GM13977 (cell line): ENCODE results near the gene NFIB.
A peak's percentile ranks its signal among the peaks of the same experiment; 100 is the strongest.

ENCODE experiments used
- DNase-seq: peaks from one replicate; pipeline ENCODE4 v3.0.0; 2012; ENCODE audit warnings: low spot score
- in situ Hi-C: fragments of 300-500 bp; cut with MboI; formaldehyde crosslinking; loops from one replicate; pipeline ENCODE4 v1.12.0; 2022; ENCODE audit warnings: low sequenced_read_pairs, low pct_unique_long_range_greater_than_20kb, mixed read lengths, inconsistent platforms; ENCODE audit not compliant: unreplicated experiment
- TF ChIP-seq, protein P1 (sequence below): IDR thresholded peaks from 2 replicates; pipeline ENCODE4 v1.5.1; 2012; ENCODE audit warnings: mild to moderate bottlenecking, control low read depth; ENCODE audit not compliant: insufficient read depth; ENCODE audit errors: extremely low read depth, missing control alignments

NFIB gene

DNA sequence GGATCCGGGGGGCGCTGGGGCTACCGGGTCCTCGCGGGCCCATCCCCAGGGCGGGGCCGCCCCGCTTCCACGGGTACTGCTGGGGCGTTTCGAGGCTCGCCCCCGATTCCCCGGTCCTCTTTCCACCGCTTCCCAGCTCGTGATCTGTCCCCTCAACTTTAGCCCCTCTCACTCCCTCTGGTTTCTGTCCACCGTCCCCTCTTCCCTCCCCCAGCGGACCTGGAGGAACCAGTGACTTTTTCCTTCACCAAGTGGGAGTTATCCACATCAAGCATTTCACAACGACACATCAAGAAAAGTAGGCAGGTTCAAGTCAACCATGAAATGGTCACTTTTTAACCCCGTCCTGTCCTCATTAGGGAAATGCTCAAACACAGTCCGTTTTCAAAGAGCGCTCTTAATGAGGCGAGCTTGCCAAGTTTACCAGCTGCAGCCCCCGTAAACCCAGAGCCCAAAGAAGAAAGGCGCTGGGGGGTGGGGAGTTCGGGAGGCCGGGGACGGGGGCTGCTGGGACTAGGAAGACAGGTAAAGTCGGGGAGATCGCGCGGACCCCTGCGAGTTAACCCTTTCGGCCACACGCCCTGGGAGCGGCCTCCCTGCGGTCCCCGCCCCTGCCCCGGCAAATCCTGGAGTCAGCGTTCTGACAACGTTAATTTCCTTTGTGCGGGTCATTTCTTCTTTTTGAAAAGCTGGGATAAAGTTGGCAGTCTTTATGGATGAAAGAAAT is 2.1 kb upstream of the NFIB start:
- TF ChIP-seq, protein P1, sequence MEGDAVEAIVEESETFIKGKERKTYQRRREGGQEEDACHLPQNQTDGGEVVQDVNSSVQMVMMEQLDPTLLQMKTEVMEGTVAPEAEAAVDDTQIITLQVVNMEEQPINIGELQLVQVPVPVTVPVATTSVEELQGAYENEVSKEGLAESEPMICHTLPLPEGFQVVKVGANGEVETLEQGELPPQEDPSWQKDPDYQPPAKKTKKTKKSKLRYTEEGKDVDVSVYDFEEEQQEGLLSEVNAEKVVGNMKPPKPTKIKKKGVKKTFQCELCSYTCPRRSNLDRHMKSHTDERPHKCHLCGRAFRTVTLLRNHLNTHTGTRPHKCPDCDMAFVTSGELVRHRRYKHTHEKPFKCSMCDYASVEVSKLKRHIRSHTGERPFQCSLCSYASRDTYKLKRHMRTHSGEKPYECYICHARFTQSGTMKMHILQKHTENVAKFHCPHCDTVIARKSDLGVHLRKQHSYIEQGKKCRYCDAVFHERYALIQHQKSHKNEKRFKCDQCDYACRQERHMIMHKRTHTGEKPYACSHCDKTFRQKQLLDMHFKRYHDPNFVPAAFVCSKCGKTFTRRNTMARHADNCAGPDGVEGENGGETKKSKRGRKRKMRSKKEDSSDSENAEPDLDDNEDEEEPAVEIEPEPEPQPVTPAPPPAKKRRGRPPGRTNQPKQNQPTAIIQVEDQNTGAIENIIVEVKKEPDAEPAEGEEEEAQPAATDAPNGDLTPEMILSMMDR: no peak
- peak; percentile 20 for DNase-seq
- in situ Hi-C loops: no loop called here

DNA sequence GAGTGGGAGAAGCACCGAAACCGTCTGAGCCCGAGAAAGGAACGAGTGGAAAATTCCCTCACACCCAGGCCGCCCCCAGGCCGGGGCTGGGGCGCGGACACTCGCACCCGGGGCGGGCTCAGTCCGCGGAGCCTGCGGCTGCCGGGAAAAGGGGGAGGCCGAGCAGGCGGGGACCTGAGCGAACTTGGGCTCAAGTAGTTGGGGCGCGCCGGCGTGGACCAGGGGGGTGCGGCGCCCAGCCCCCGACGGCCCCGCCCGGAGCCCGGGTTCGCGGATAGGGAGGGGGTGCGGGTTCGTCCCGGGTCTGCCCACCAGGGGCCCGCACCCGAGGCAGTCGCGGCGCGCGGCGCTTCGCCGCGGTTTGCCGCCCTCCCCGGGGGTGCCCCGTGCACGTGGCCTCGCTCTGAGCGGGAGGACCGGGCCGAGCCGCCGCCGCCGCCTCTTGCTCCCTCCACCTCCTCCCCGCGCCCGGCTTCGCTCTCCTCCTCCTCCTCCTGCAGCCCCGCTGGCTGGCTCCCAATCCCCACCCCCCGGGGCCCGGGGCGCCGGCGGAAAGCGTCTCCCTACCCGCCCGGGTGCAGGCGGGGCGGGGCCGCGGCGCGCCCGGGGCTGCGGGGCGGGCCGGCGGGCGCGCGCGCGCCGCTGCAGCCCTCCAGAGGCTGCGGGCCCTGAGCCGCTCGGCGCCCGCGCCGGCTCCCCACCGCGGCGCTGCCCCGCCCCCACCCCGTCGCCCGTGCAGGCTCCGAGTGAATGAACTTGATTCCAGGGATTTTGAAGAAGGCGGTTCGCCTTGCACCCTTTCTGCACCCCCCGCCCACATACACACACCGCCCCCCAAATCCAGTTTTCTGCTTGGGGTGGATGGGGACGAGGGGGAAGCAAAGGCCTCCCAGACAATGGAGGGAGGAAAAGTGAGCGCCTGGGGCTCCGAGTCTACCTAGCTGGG is 1.3 kb upstream of the NFIB start:
- in situ Hi-C loops: no loop called here
- peak; percentile 43 for DNase-seq
- TF ChIP-seq, protein P1: no peak

GRCh38 chr9:14314424-14314928 is 535 bp upstream of the NFIB start:
- peak; percentile 37 for DNase-seq
- TF ChIP-seq, protein P1: no peak
- in situ Hi-C loops: no loop called here

DNA sequence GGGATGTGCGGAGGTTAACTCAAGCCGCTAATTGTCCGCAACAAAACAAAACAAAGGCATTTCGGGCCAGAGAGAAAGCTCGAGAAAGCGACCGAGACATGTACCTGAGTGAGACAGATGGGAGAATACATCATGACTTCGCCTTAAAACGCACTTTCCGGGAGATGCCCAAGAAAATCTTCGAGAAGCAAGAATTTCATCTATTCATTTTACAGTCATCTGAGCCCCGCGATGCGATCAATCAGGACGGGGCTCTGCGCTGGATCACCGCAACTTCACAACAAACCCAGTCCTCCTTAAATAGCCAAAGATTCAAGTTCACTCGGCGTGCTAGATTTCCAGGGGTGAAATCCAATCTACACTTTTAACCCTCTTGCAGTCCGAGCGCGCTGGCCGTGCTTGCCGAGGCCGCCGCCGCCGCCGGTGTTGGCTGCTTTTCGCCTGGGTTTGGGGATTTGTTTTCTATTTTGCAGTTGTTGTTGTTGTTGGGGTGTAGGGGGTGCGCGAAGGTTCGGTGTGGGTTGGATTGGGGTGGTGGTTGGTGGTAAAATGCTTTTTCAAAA is 482 bp downstream of the NFIB start:
- DNase-seq: peak; percentile 45
- in situ Hi-C loops: no loop called here
- TF ChIP-seq, protein P1: no peak

- in situ Hi-C loops: no loop called here
- TF ChIP-seq, protein P1: no peak
- no peak for DNase-seq
These were observed 1.1 kb downstream of the NFIB start for GRCh38 chr9:14312719-14313377.

DNA sequence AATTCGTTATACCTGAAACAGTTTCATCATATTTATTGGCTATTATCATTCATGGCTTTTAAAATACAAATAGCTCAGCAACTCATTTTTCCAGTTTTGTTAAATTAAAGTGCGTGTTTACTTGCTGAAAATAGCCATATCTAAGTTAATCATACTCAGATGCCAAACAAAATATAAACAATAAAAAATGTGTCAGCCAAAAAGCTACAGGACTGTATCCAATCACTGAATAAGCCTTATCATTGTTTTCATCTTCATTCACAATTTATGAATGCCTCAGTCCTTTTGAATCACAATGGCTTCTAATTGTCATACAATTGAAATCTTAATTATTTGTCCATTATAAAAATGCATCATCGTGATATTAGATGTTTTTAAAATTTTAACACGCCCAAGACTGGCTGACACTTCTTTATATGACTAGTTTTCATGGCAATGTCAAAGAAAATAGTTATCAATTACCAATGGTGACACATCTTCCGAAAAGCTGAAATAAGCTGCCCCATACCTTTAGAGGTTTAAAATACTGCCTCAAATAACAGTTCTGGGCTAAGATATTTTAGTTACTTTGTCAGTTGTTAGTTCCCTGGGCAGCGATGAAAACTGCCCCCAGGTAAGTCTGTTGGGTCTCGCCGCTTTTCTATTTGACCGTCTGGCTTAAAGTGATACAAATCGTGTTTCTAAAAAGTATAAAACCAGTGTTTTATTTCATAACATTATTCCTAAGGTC is 1.8 kb downstream of the NFIB start:
- TF ChIP-seq, protein P1: no peak
- in situ Hi-C loops: no loop called here
- no peak for DNase-seq
